HG02759 (cell line): Measurements from ENCODE around the gene SDK1.
"Not testable (repeated sequence)": the region's sequence is repeated elsewhere in the genome, so short reads cannot be mapped to it uniquely, and the experiment has no call there.

ENCODE experiments used
- ATAC-seq: cut with Tn5 transposase; IDR thresholded peaks from one replicate; pipeline ENCODE4 v1.9.1; 2021; ENCODE audit warnings: mild to moderate bottlenecking, moderate library complexity; ENCODE audit not compliant: unreplicated experiment

The SDK1 gene

GRCh38 chr7:3573151-3573550 is 272.1 kb downstream of the SDK1 start:
- no peak for ATAC-seq

- no peak for ATAC-seq
Measured at GRCh38 chr7:3574386-3574785, 273.3 kb downstream of the SDK1 start.

- ATAC-seq: no peak
Measured at GRCh38 chr7:3575753-3576531, 274.9 kb downstream of the SDK1 start.

GRCh38 chr7:3578399-3578798 is 277.3 kb downstream of the SDK1 start:
- ATAC-seq: no peak

GRCh38 chr7:3579638-3580219 is 278.7 kb downstream of the SDK1 start:
- ATAC-seq: no peak

GRCh38 chr7:3582145-3582544 is 281.1 kb downstream of the SDK1 start:
- ATAC-seq: not testable (repeated sequence)

GRCh38 chr7:3585826-3586225 is 284.8 kb downstream of the SDK1 start:
- no peak for ATAC-seq

- no peak for ATAC-seq
Measured at GRCh38 chr7:3588341-3588740, 287.3 kb downstream of the SDK1 start.

GRCh38 chr7:3589752-3590151 is 288.7 kb downstream of the SDK1 start:
- no peak for ATAC-seq

GRCh38 chr7:3591219-3591618 is 290.2 kb downstream of the SDK1 start:
- ATAC-seq: no peak

GRCh38 chr7:3591944-3592343 is 290.9 kb downstream of the SDK1 start:
- ATAC-seq: no peak

- no peak for ATAC-seq
Measured at GRCh38 chr7:3592401-3593134, 291.5 kb downstream of the SDK1 start.

- no peak for ATAC-seq
Measured at GRCh38 chr7:3594901-3595300, 293.8 kb downstream of the SDK1 start.

GRCh38 chr7:3598854-3599253 is 297.8 kb downstream of the SDK1 start:
- ATAC-seq: no peak

- no peak for ATAC-seq
Measured at GRCh38 chr7:3605222-3605621, 304.2 kb downstream of the SDK1 start.

GRCh38 chr7:3606436-3606835 is 305.4 kb downstream of the SDK1 start:
- no peak for ATAC-seq

- ATAC-seq: no peak
Measured at GRCh38 chr7:3607847-3608246, 306.8 kb downstream of the SDK1 start.

- ATAC-seq: no peak
Measured at GRCh38 chr7:3616306-3616705, 315.3 kb downstream of the SDK1 start.

GRCh38 chr7:3630081-3630480 is 329.0 kb downstream of the SDK1 start:
- no peak for ATAC-seq

- no peak for ATAC-seq
Measured at GRCh38 chr7:3634396-3634795, 333.3 kb downstream of the SDK1 start.

- no peak for ATAC-seq
Measured at GRCh38 chr7:3636131-3636860, 335.2 kb downstream of the SDK1 start.
